Fibroblast of skin of back (primary cell): ENCODE results near the gene ONECUT1.

Source experiments
- DNase-seq: peaks from one replicate; pipeline ENCODE4 v3.0.0-alpha.2; 2013

The ONECUT1 gene

GRCh38 chr15:52782514-52782913, 7.6 kb downstream of the ONECUT1 start:
- DNase-seq, result no peak

DNA sequence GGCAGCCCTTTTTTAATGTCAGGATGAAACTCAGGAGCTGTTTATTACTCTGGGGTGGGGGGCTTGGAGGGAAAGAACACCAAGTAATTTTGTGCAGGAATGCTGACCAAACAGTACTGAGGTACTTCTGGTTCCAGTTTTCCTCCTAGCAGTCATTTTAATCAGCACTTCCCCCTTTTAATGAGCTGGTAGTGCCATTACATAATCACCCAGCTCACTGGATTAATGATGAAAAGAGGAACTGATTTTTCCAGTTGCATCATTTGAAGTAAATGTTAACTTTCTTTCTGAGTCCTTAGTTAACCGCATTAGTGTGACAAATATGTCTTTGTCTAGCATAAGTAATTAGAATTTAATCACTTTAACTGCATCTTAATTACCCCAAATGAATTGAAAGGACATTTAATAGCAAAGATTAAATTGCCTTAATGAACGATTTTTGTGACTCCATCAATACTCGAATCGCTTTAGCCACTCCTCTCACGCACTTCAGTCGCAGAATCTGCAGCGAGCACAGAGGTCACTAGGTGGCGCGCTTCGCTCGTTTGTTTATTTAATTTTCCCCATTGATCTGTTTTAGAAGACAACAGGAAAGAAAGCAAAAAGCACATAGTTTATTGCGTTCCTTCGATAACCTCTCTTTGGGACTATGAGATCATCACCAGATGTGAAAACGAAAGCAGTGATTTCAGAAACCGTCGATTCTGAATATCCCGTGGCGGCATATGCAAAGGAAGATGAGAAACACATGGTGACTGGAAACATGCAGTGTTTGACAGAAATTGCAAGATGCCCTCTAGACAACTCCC, 9.8 kb downstream of the ONECUT1 start:
- DNase-seq, result peak; percentile 50

DNA sequence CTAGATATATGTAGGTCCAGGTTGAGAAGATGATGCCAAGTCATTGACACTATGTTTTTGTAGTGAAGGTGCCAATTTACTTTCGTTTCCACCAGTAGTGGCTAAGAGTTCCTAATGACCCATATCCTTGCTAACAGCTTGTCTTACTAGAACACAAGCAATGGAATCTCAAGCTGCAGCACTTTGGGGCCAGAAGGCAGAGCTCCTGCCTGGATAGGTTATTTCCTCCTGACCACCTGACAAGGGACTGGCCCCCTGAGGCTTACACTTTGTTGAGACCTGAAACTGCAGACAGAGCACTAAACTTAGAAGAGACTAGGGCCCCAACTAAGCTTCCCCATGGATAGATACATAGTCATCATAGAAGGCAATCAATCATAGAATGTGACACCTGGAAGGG, 11.7 kb downstream of the ONECUT1 start:
- no peak for DNase-seq

DNA sequence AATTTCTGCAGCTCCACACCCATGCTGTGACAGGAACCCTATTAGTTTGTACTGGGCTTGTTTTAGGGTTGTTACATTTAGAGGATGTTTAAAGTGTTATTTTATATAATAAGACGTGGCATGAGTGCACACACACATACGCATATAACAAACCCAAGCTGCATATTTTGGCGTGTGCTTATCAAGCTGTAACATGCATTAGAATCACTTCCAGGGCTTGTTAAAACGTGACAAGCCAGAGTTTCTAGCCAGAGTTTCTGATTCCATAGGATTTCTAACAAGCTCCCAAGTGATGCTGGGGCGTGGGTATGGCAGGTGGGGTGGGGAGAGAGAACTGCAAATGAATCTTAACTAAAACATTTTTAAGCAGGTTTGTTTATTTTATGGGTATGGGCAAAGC, 17.4 kb downstream of the ONECUT1 start:
- no peak for DNase-seq

GRCh38 chr15:52765785-52766184, 24.4 kb downstream of the ONECUT1 start:
- no peak for DNase-seq

DNA sequence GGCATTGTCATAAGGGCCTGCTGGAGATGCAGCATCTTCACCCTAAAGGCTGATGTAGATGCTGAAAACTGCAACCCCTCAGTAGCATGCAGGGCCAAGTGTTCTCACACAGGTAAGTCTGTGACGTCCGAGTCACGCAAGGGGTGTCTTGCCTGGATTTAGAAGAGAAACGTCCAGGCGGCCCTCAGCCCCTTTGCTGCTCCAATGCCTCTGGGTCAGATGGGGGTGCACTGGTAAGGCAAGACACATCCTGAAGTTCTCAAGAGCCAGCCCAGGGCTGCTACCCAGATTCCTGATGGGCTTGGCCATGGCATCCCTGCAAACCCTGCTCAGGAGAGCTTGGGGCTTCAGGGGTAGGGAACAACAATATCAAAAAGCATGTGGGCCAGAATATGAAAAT, 25.4 kb downstream of the ONECUT1 start:
- DNase-seq, result no peak

DNA sequence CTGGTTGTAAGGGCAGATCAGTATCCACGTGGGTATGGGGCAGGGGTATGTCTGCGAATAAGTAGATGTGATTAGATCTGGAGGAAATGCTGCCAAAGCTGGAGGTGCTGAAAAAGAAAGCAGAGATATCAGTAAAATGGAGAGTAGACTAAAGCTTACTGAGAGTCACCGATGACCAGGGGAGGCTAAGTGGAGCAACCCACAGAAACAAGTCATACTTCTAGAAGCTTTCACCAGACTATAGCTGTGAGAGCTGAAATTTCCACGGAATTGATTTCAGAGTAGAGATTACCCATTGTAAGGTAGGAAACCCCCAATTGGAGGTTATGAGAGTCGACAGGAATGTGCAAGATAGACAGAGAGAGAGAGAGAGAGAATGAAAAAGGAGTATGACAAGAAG, 27.5 kb downstream of the ONECUT1 start:
- DNase-seq, result no peak

- DNase-seq, result no peak
Measured at GRCh38 chr15:52760562-52760961, 29.6 kb downstream of the ONECUT1 start.

DNA sequence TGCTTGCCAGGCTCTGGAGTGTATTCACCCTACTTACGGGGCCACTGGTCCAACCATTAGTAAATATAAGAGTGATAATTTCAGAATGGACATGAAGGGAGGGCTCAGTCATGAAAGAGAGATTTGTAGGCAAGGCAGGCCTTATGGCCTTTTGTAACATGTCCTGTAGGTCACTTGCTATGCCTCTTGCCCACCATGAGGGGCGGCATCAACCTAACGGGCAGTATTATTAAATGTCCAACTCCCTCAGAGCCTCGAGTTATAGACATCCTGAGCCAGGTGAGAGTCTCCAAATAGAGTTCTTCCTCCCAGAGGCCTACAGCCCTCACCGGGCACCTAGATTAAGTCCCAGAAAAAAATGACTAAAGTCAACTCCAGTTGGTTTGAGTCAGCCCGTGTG, 30.2 kb downstream of the ONECUT1 start:
- DNase-seq, result no peak

DNA sequence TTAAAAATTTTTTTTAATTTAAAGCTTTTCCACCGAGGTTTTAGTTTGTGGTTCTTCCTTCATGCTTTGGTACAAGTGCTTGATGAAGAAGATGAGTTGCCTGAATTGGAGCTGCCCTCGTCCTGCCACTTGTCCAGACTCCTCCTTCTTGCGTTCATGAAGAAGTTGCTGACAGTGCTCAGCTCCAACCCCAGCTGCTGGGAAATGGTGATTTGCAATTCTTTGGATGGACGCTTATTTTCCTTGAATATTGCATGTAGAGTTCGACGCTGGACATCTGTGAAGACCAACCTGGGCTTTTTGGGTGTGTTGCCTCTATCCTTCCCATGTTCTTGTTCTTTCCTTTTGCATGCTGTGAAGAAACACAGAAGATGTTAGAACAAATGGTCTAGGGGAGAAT, 32.6 kb downstream of the ONECUT1 start:
- no peak for DNase-seq

- no peak for DNase-seq
Measured at GRCh38 chr15:52751522-52751921, 38.6 kb downstream of the ONECUT1 start.

GRCh38 chr15:52749258-52749657, 40.9 kb downstream of the ONECUT1 start:
- no peak for DNase-seq

GRCh38 chr15:52746162-52746757, 43.9 kb downstream of the ONECUT1 start:
- no peak for DNase-seq

- DNase-seq, result no peak
Measured at GRCh38 chr15:52745326-52746161, 44.6 kb downstream of the ONECUT1 start.

- DNase-seq, result no peak
Measured at GRCh38 chr15:52738311-52738710, 51.8 kb downstream of the ONECUT1 start.

DNA sequence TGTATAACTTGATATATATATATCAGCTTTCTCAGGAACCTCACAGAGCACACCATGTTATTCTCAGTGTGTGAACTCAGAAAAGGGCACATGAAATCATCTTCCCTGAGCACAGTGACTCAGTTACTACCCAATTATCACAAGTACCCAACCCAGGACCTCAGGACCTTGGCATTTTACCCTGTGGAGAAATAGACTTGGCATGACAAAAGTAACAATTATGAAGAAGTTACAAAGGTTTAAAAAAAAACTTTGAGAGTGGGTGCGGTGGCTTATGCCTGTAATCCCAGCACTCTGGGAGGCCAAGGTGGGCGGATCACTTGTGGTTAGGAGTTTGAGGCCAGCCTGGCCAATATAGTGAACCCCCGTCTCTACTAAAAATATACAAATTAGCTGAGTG, 52.4 kb downstream of the ONECUT1 start:
- peak; percentile 21 for DNase-seq

DNA sequence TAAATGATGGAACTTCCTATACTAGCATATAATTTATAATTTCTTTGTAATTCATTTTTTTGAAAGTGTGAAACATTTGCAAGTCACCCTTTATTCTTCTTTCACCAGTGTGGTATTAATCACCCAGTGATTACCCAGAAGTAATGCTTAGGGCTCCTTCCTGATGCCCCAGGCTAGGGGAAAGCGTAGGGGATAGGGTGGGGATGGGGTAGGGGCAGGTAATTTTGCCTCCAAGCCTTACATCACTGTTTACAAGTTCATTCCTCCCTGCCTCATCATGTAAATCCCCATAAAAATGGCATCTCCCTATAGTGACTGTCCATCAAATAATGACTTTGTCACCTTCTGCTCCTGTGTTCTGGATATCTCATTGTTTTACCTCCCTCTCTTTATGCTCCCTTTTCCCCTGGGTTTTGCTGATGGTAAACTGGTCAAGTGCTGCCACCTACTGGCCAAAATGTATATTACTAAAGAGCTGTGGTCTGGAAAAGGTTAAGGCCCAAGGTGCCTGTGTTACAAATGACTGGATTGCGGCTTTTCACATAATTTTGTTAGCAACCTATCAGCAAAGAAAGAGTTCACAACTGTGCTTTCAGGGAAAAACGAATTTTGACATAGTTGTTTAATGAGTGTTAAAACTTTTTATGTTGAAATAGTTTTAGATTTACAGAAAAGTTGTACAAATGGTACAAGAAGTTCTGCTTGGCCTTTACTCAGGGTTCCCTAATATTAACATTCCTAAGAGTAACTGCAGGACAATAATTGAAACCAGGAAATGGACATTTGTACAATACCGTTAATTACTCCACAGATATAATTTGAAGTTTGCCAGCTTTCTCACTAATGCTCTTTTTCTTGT, 54.7 kb downstream of the ONECUT1 start:
- DNase-seq, result peak; percentile 73

GRCh38 chr15:52734329-52734728, 55.8 kb downstream of the ONECUT1 start:
- DNase-seq, result no peak

DNA sequence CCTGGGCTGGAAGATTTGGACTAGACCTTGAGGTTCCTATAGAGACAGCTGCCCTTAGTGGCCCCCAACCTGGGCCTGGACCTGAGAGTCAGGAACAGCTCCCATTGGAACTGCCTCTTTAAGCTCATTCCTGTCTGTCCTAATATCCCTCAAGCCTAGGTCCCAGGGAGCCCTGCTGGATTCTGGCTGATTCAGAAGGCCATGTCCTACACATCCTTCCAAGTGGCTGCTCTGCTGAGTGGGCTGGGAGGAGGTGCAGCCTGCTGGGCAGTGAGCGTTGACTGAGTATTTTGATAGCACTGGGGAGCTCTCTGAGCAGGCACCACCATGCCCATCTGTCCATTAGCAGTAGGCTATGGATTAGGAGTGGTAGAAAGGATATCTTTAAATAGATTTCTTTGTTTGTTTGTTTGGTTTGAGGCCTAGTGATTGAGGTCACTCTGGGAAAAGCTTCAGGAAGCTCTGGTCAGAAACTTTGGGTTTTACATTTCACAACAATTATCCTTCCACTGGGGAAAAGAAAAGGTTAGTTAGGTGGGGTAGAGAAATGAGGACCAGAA, 56.4 kb downstream of the ONECUT1 start:
- DNase-seq, result no peak

GRCh38 chr15:52733088-52733487, 57.0 kb downstream of the ONECUT1 start:
- DNase-seq, result no peak

DNA sequence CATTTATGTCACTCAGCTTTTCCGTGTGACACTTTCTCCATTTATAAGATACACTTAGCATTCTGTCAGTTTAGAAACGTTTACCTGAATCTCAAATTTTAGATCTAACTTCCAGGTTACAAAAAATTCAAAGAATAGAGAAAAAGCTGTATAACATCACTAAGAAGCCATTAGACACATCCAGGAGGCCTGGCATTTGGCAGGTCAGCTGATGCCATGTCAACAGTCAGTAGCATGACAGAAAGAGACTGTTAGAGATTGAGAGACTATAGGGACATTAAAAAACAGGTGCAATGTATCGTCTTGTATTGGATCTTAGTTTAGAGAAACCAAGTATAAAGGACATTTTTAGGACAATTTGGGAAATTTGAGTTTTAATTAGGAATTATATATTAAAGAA, 57.6 kb downstream of the ONECUT1 start:
- no peak for DNase-seq
